Fibroblast of lung (primary cell): Measurements from ENCODE around the gene SIVA1. TPM values are rescaled to one million over a fixed set of nuclear protein-coding genes. Genes with fewer than 3 reads are reported as not detected.

Experiments
- DNase-seq, 2 donors: peaks; one replicate each; pipeline versions ENCODE4 v3.0.0 to v3.0.0-alpha.2; 2010; ENCODE audit warnings: low read depth in 2 of 2
- H2AFZ ChIP-seq: 2 replicates; pipeline ENCODE4 v1.5.1; 2012; ENCODE audit warnings: low read length, control low read depth, inconsistent platforms
- H3K27ac ChIP-seq: 2 replicates; pipeline ENCODE4 v1.5.1; 2011; ENCODE audit warnings: low read length, control low read depth; ENCODE audit not compliant: insufficient read depth
- H3K27me3 ChIP-seq: 2 replicates; pipeline ENCODE4 v1.5.1; 2011; ENCODE audit warnings: mild to moderate bottlenecking, low read length; ENCODE audit not compliant: control insufficient read depth, insufficient read depth
- H3K36me3 ChIP-seq: 2 replicates; pipeline ENCODE4 v1.5.1; 2011; ENCODE audit warnings: low read length; ENCODE audit not compliant: control insufficient read depth, insufficient read depth
- H3K4me1 ChIP-seq: 2 replicates; pipeline ENCODE4 v1.5.1; 2011; ENCODE audit warnings: low read length; ENCODE audit not compliant: control insufficient read depth, insufficient read depth; ENCODE audit errors: extremely low read depth
- H3K4me2 ChIP-seq: 2 replicates; pipeline ENCODE4 v1.5.1; 2011; ENCODE audit warnings: low read length, control low read depth; ENCODE audit not compliant: insufficient read depth; ENCODE audit errors: extremely low read depth
- H3K4me3 ChIP-seq, 4 experiments: fragments of 200-600 bp in 1 of 4; sonication (generic) in 1 of 4; replicated peaks in 1 of 4; 2 replicates each; pipeline ENCODE4 v1.5.1; 2011 to 2016; ENCODE audit warnings: low read length in 4 of 4, low read depth in 3 of 4, mild to moderate bottlenecking in 3 of 4, control low read depth in 2 of 4, inconsistent platforms in 1 of 4, mixed read lengths in 1 of 4; ENCODE audit not compliant: insufficient read depth in 1 of 4; ENCODE audit errors: control extremely low read depth in 1 of 4
- H3K79me2 ChIP-seq: 2 replicates; pipeline ENCODE4 v1.5.1; 2012; ENCODE audit warnings: mild to moderate bottlenecking, low read length, inconsistent platforms; ENCODE audit not compliant: control insufficient read depth, insufficient read depth
- H3K9ac ChIP-seq: 2 replicates; pipeline ENCODE4 v1.5.1; 2011; ENCODE audit warnings: mild to moderate bottlenecking, low read length, control low read depth; ENCODE audit not compliant: insufficient read depth
- H3K9me3 ChIP-seq: 2 replicates; pipeline ENCODE4 v1.5.1; 2012; ENCODE audit warnings: low read depth, low read length; ENCODE audit not compliant: control insufficient read depth, insufficient read depth
- H4K20me1 ChIP-seq: 2 replicates; pipeline ENCODE4 v1.5.1; 2011; ENCODE audit warnings: low read length; ENCODE audit not compliant: control insufficient read depth, insufficient read depth; ENCODE audit errors: extremely low read depth
- CTCF ChIP-seq, 2 donors: IDR thresholded peaks in 1 of 2; conservative IDR thresholded peaks in 1 of 2; 1 replicate in 1 of 2; 2 replicates in 1 of 2; pipeline ENCODE4 v1.5.1; 2011 to 2012; ENCODE audit warnings: low read length in 2 of 2, control low read depth in 1 of 2, inconsistent platforms in 1 of 2, low read depth in 1 of 2, mild to moderate bottlenecking in 1 of 2
- EZH2 ChIP-seq: IDR thresholded peaks from 2 replicates; pipeline ENCODE4 v1.5.1; 2012; ENCODE audit warnings: low read length, control low read depth, mild to moderate bottlenecking; ENCODE audit errors: missing control alignments
- polyA minus RNA-seq: library from RNA; depleted of rRNA, polyadenylated mRNA; stranded (reverse); fragments of >200 nt; gene quantifications from 2 replicates; pipeline ENCODE4 v1.2.3, GENCODE V29; 2011; ENCODE audit warnings: low replicate concordance
- polyA plus RNA-seq, 2 donors: library from polyadenylated mRNA; depleted of rRNA in 1 of 2; stranded (reverse) in 1 of 2; unstranded in 1 of 2; fragments of >200 nt; gene quantifications; 2 replicates each; pipeline ENCODE4 v1.2.1, GENCODE V29; 2011 to 2012; ENCODE audit warnings: missing spikeins in 1 of 2
- total RNA-seq: library from RNA; depleted of rRNA; stranded (reverse); fragments of >200 nt; gene quantifications from 2 replicates; pipeline ENCODE4 v1.2.1, GENCODE V29; 2014

The SIVA1 gene
- total RNA-seq = 60.6 and 65.1 TPM in 2 replicates
- 26.1 and 37.4 TPM in 2 replicates for polyA plus RNA-seq
- polyA plus RNA-seq (2012) = 56.6 and 101 TPM in 2 replicates
- 10.0 and 10.9 TPM in 2 replicates for polyA minus RNA-seq

GRCh38 chr14:104752735-104753527, at the start of gene SIVA1:
Gene SIVA1 (plus strand): TSS chr14:104753147. CDS start chr14:104753202, 55 bp downstream.
- peaks cover 17% of the 10 kb centered on the region for H3K36me3 ChIP-seq
- peak within 1 kb of the TSS; percentile 93 for H2AFZ ChIP-seq
- TF ChIP-seq CTCF (conservative IDR thresholded peaks at IDR 0.05 in 1 of 2, IDR thresholded peaks at IDR 0.05 in 1 of 2; ENCODE audit: low read depth in 1 of 2, low read length in 2 of 2) (no peak), EZH2 (no peak)
- H3K79me2 ChIP-seq = peaks cover 41% of the 10 kb centered on the region
- H3K4me3 ChIP-seq = peak within 1 kb of the TSS; percentile 67 to 88 (median 80)
- H3K27ac ChIP-seq = peak within 1 kb of the TSS; percentile 88
- no peaks in the 10 kb centered on the region for H4K20me1 ChIP-seq
- H3K27me3 ChIP-seq = no peaks in the 10 kb centered on the region
- peaks cover 23% of the 10 kb centered on the region for H3K4me1 ChIP-seq
- peak within 1 kb of the TSS; percentile 88 for H3K9ac ChIP-seq
- peak within 1 kb of the TSS; percentile 93 for H3K4me2 ChIP-seq
- peak; percentile 99 for DNase-seq
- no peaks in the 10 kb centered on the region for H3K9me3 ChIP-seq

GRCh38 chr14:104703269-104703668, 49.7 kb upstream of the SIVA1 start:
- no peak overlapping the region for H3K27ac ChIP-seq
- no peak overlapping the region for H3K9ac ChIP-seq
- H3K27me3 ChIP-seq = no peaks in the 10 kb centered on the region
- DNase-seq = no peak
- no peaks in the 10 kb centered on the region for H3K9me3 ChIP-seq
- H3K4me1 ChIP-seq = peaks cover 9% of the 10 kb centered on the region
- no peaks in the 10 kb centered on the region for H4K20me1 ChIP-seq
- TF ChIP-seq EZH2 = no peak
- TF ChIP-seq CTCF (conservative IDR thresholded peaks at IDR 0.05 in 1 of 2, IDR thresholded peaks at IDR 0.05 in 1 of 2; ENCODE audit: low read depth in 1 of 2, low read length in 2 of 2) = no peak
- H3K4me2 ChIP-seq = no peak overlapping the region
- no peak overlapping the region for H2AFZ ChIP-seq
- H3K79me2 ChIP-seq = peaks cover 35% of the 10 kb centered on the region
- no peak overlapping the region for H3K4me3 ChIP-seq
- peaks cover 47% of the 10 kb centered on the region for H3K36me3 ChIP-seq

- Histone ChIP-seq H2AFZ (no peak overlapping the region), H3K27ac (no peak overlapping the region), H3K9me3 (no peaks in the 10 kb centered on the region), H3K4me3 (no peak overlapping the region), H4K20me1 (no peaks in the 10 kb centered on the region), H3K27me3 (no peaks in the 10 kb centered on the region), H3K36me3 (peaks cover 48% of the 10 kb centered on the region), H3K9ac (no peak overlapping the region), H3K4me2 (no peak overlapping the region), H3K4me1 (peaks cover 10% of the 10 kb centered on the region), H3K79me2 (peaks cover 26% of the 10 kb centered on the region)
- TF ChIP-seq CTCF (conservative IDR thresholded peaks at IDR 0.05 in 1 of 2, IDR thresholded peaks at IDR 0.05 in 1 of 2; ENCODE audit: low read depth in 1 of 2, low read length in 2 of 2) (no peak), EZH2 (no peak)
- no peak for DNase-seq
Observed at GRCh38 chr14:104704252-104704651, 48.7 kb upstream of the SIVA1 start.
